ENCODE results near the gene TSPAN32. TPM values are rescaled to one million over a fixed set of nuclear protein-coding genes. Genes with fewer than 3 reads are reported as not detected.

The TSPAN32 gene
- polyA plus RNA-seq, 1 donor from 2014 or later = 7.1 TPM

- Mint-ChIP-seq H3K4me3 (peak overlapping the region; percentile 79 to 97 (median 90)), H3K27ac (peak overlapping the region; percentile 85 to 93 (median 90)), H3K36me3 (no peaks in the 10 kb centered on the region), H3K27me3 (no peaks in the 10 kb centered on the region), H3K9me3 (no peaks in the 10 kb centered on the region), H3K4me1 (peaks cover 7 to 26% (median 23%) of the 10 kb centered on the region in 3 donors)
Measured at GRCh38 chr11:2300936-2301630, 730 bp upstream of the TSPAN32 start.

- H3K36me3 Mint-ChIP-seq = no peaks in the 10 kb centered on the region
- peaks cover 5 to 27% (median 25%) of the 10 kb centered on the region in 3 donors for H3K4me1 Mint-ChIP-seq
- H3K27me3 Mint-ChIP-seq = no peaks in the 10 kb centered on the region
- peak overlapping the region; percentile 79 to 97 (median 90) for H3K4me3 Mint-ChIP-seq
- no peaks in the 10 kb centered on the region for H3K9me3 Mint-ChIP-seq
- peak overlapping the region in 2 of 3 donors; percentile 57 to 88 for H3K27ac Mint-ChIP-seq
Measured at GRCh38 chr11:2302306-2302895, 588 bp downstream of the TSPAN32 start.

GRCh38 chr11:2302896-2303626 is 1.2 kb downstream of the TSPAN32 start:
- H3K9me3 Mint-ChIP-seq = no peaks in the 10 kb centered on the region
- no peaks in the 10 kb centered on the region for H3K27me3 Mint-ChIP-seq
- peak overlapping the region in 2 of 3 donors; percentile 57 to 88 for H3K27ac Mint-ChIP-seq
- H3K4me1 Mint-ChIP-seq = peaks cover 0 to 25% (median 24%) of the 10 kb centered on the region in 3 donors
- H3K4me3 Mint-ChIP-seq = peak overlapping the region; percentile 79 to 90 (median 86)
- H3K36me3 Mint-ChIP-seq = no peaks in the 10 kb centered on the region

- Mint-ChIP-seq H3K27me3 (no peaks in the 10 kb centered on the region), H3K27ac (no peak overlapping the region), H3K4me1 (peaks cover 0 to 24% (median 22%) of the 10 kb centered on the region in 3 donors), H3K9me3 (no peaks in the 10 kb centered on the region), H3K36me3 (no peaks in the 10 kb centered on the region), H3K4me3 (peak overlapping the region in 2 of 4 donors; percentile 9 to 89)
Measured at GRCh38 chr11:2303627-2304505, 2.1 kb downstream of the TSPAN32 start.

- Mint-ChIP-seq H3K36me3 (no peaks in the 10 kb centered on the region), H3K4me3 (peak overlapping the region in 1 of 4 donors; percentile 60), H3K27me3 (no peaks in the 10 kb centered on the region), H3K27ac (no peak overlapping the region), H3K4me1 (peaks cover 0 to 20% (median 19%) of the 10 kb centered on the region in 3 donors), H3K9me3 (no peaks in the 10 kb centered on the region)
Measured at GRCh38 chr11:2304506-2305139, 2.8 kb downstream of the TSPAN32 start.

GRCh38 chr11:2305140-2305778 is 3.4 kb downstream of the TSPAN32 start:
- Mint-ChIP-seq H3K27me3 (no peaks in the 10 kb centered on the region), H3K4me3 (peak overlapping the region; percentile 14 to 69 (median 25)), H3K9me3 (no peaks in the 10 kb centered on the region), H3K27ac (no peak overlapping the region), H3K36me3 (no peaks in the 10 kb centered on the region), H3K4me1 (peaks cover 0 to 19% (median 18%) of the 10 kb centered on the region in 3 donors)

- peak overlapping the region in 1 of 3 donors; percentile 83 for H3K27ac Mint-ChIP-seq
- H3K9me3 Mint-ChIP-seq = no peaks in the 10 kb centered on the region
- H3K4me3 Mint-ChIP-seq = peak overlapping the region in 3 of 4 donors; percentile 14 to 69 (median 21)
- H3K4me1 Mint-ChIP-seq = peaks cover 0 to 19% (median 18%) of the 10 kb centered on the region in 3 donors
- H3K27me3 Mint-ChIP-seq = no peaks in the 10 kb centered on the region
- no peaks in the 10 kb centered on the region for H3K36me3 Mint-ChIP-seq
Measured at GRCh38 chr11:2305788-2306451, 4.1 kb downstream of the TSPAN32 start.

GRCh38 chr11:2306452-2306823 is 4.6 kb downstream of the TSPAN32 start:
- Mint-ChIP-seq H3K4me1 (peaks cover 0 to 20% (median 16%) of the 10 kb centered on the region in 3 donors), H3K27me3 (no peaks in the 10 kb centered on the region), H3K9me3 (no peaks in the 10 kb centered on the region), H3K27ac (peak overlapping the region in 1 of 3 donors; percentile 83), H3K36me3 (no peaks in the 10 kb centered on the region), H3K4me3 (peak overlapping the region in 1 of 4 donors; percentile 1)

- Mint-ChIP-seq H3K9me3 (no peaks in the 10 kb centered on the region), H3K36me3 (no peaks in the 10 kb centered on the region), H3K4me3 (no peak overlapping the region), H3K27me3 (no peaks in the 10 kb centered on the region), H3K4me1 (peaks cover 0 to 20% (median 12%) of the 10 kb centered on the region in 3 donors), H3K27ac (no peak overlapping the region)
Measured at GRCh38 chr11:2306877-2307500, 5.2 kb downstream of the TSPAN32 start.

GRCh38 chr11:2307501-2308331 is 5.9 kb downstream of the TSPAN32 start:
- no peak overlapping the region for H3K27ac Mint-ChIP-seq
- H3K36me3 Mint-ChIP-seq = no peaks in the 10 kb centered on the region
- H3K27me3 Mint-ChIP-seq = no peaks in the 10 kb centered on the region
- no peaks in the 10 kb centered on the region for H3K9me3 Mint-ChIP-seq
- H3K4me3 Mint-ChIP-seq = peak overlapping the region in 1 of 4 donors; percentile 45
- H3K4me1 Mint-ChIP-seq = peaks cover 0 to 16% (median 8%) of the 10 kb centered on the region in 3 donors

- Mint-ChIP-seq H3K9me3 (no peaks in the 10 kb centered on the region), H3K36me3 (no peaks in the 10 kb centered on the region), H3K4me3 (no peak overlapping the region), H3K4me1 (peaks cover 0 to 16% (median 8%) of the 10 kb centered on the region in 3 donors), H3K27me3 (no peaks in the 10 kb centered on the region), H3K27ac (no peak overlapping the region)
Measured at GRCh38 chr11:2308713-2309112, 6.9 kb downstream of the TSPAN32 start.
